K562 (cell line): ENCODE data around the gene AOC3. TPM values are rescaled to one million over a fixed set of nuclear protein-coding genes. Genes with fewer than 3 reads are reported as not detected.

ENCODE experiments used
- BRD4 ChIP-seq: fragments of 200-600 bp; sonication (generic); IDR thresholded peaks from 2 replicates; pipeline ENCODE4 v1.6.1; 2017; ENCODE audit warnings: inconsistent platforms
- CHCHD3 ChIP-seq: fragments of 250-450 bp; sonication (Bioruptor Pico); IDR thresholded peaks from 2 replicates; pipeline ENCODE4 v2.1.2; 2022; ENCODE audit warnings: mild to moderate bottlenecking
- CREB1 ChIP-seq, 2 experiments: sonication (generic) in 1 of 2; formaldehyde crosslinking in 1 of 2; IDR thresholded peaks; 2 replicates each; pipeline versions ENCODE4 v1.6.1 to v1.8.0; 2012 to 2022; ENCODE audit warnings: inconsistent platforms in 1 of 2, mild to moderate bottlenecking in 1 of 2, missing genetic modification reagents in 1 of 2, moderate library complexity in 1 of 2
- FOXP1 ChIP-seq: sonication (generic); formaldehyde crosslinking; IDR thresholded peaks from 2 replicates; pipeline ENCODE4 v1.8.0; 2022; ENCODE audit warnings: mild to moderate bottlenecking, missing genetic modification reagents
- HDGF ChIP-seq: fragments of 450-650 bp; IDR thresholded peaks from 2 replicates; pipeline ENCODE4 v1.6.1; 2016
- MCM3 ChIP-seq: fragments of 450-650 bp; IDR thresholded peaks from 2 replicates; pipeline ENCODE4 v1.6.1; 2016
- MCM7 ChIP-seq, 2 experiments: fragments of 450-650 bp; IDR thresholded peaks; 2 replicates each; pipeline ENCODE4 v1.6.1; 2016 to 2018
- NFIX ChIP-seq: fragments of 250-450 bp; sonication (Bioruptor Pico); IDR thresholded peaks from 2 replicates; pipeline ENCODE4 v1.4.0; 2020; ENCODE audit warnings: low read depth, mild to moderate bottlenecking, moderate library complexity
- SAFB2 ChIP-seq: fragments of 200-400 bp; formaldehyde crosslinking; IDR thresholded peaks from 2 replicates; pipeline ENCODE4 v1.6.1; 2018; ENCODE audit warnings: borderline replicate concordance, low read length, low read depth, moderate library complexity; ENCODE audit not compliant: severe bottlenecking
- ZNF174 ChIP-seq: fragments of 250-450 bp; sonication (Bioruptor Pico); IDR thresholded peaks from 2 replicates; pipeline ENCODE4 v1.4.0; 2020; ENCODE audit warnings: mild to moderate bottlenecking
- ZNF197 ChIP-seq: fragments of 200-800 bp; sonication (Bioruptor generic); IDR thresholded peaks from 2 replicates; pipeline ENCODE4 v1.6.1; 2016; ENCODE audit warnings: low read depth, missing genetic modification characterization, missing compliant biosample characterization
- ZNF239 ChIP-seq: fragments of 250-450 bp; sonication (Bioruptor Pico); IDR thresholded peaks from 2 replicates; pipeline ENCODE4 v1.4.0; 2020; ENCODE audit warnings: mild to moderate bottlenecking
- ZNF431 ChIP-seq: sonication (generic); formaldehyde crosslinking; IDR thresholded peaks from 2 replicates; pipeline ENCODE4 v1.8.0; 2022; ENCODE audit warnings: mild to moderate bottlenecking, missing genetic modification reagents
- ZNF436 ChIP-seq: fragments of 250-450, 450-650 bp; sonication (Bioruptor Pico); formaldehyde crosslinking; IDR thresholded peaks from 2 replicates; pipeline ENCODE4 v1.7.0; 2020; ENCODE audit warnings: mild to moderate bottlenecking
- ZNF583 ChIP-seq: fragments of 250-450 bp; sonication (Bioruptor Pico); IDR thresholded peaks from 2 replicates; pipeline ENCODE4 v1.4.0; 2020
- ZNF644 ChIP-seq: fragments of 200-800 bp; sonication (Bioruptor generic); IDR thresholded peaks from 2 replicates; pipeline ENCODE4 v1.6.1; 2016; ENCODE audit warnings: low read depth, missing genetic modification characterization, missing compliant biosample characterization
- ZNF830 ChIP-seq: fragments of 250-450 bp; sonication (Bioruptor Pico); IDR thresholded peaks from 2 replicates; pipeline ENCODE4 v1.5.0; 2021; ENCODE audit warnings: mild to moderate bottlenecking
- polyA plus RNA-seq, 8 experiments: library from polyadenylated mRNA; depleted of rRNA in 4 of 8; stranded (reverse) in 5 of 8; unstranded in 3 of 8; fragments of >200 nt; fragmentation: Nextera tagmentation in 2 of 8; fragmentation: Illumina TruSeq in 1 of 8; extraction: Ambion mirVana in 2 of 8; extraction: Trizol in 1 of 8; gene quantifications; 2 replicates each; pipeline versions ENCODE4 v1.2.1 to v1.2.3, GENCODE V29; 2011 to 2014; ENCODE audit warnings: inconsistent platforms in 1 of 8, missing spikeins in 1 of 8
- total RNA-seq, 7 experiments: library from RNA; depleted of rRNA in 6 of 7; stranded (reverse); fragments of >200 nt in 6 of 7; fragmentation: Illumina TruSeq in 2 of 7; extraction: Trizol in 2 of 7; gene quantifications; 2 replicates each; pipeline versions ENCODE4 v1.2.1 to v1.2.3, GENCODE V29; 2011 to 2021; ENCODE audit warnings: low replicate concordance in 1 of 7
- TF ChIP-seq, protein P1 (sequence below): fragments of 450-650 bp; formaldehyde crosslinking; IDR thresholded peaks from 2 replicates; pipeline ENCODE4 v1.4.0; 2020; ENCODE audit warnings: mild to moderate bottlenecking, moderate library complexity
- TF ChIP-seq, protein P2 (sequence below): sonication (generic); formaldehyde crosslinking; IDR thresholded peaks from 2 replicates; pipeline ENCODE4 v1.8.0; 2022; ENCODE audit warnings: mild to moderate bottlenecking, missing genetic modification reagents
- TF ChIP-seq, protein P3 (sequence below): fragments of 450-650 bp; conservative IDR thresholded peaks from 2 replicates; pipeline ENCODE4 v1.6.1; 2016; ENCODE audit warnings: missing genetic modification characterization, low read depth, mild to moderate bottlenecking, missing compliant biosample characterization, moderate library complexity
- TF ChIP-seq, protein P4 (sequence below): sonication (generic); formaldehyde crosslinking; IDR thresholded peaks from 2 replicates; pipeline ENCODE4 v1.9.0; 2022; ENCODE audit warnings: mild to moderate bottlenecking, missing genetic modification reagents

AOC3 gene
- total and polyA plus RNA-seq, 9 of the 15 experiments (the other 6 are each of a cell fraction or from before 2014, with no cell fraction given) = 0.09 to 0.42 (median 0.22) TPM; not detected in 3

DNA sequence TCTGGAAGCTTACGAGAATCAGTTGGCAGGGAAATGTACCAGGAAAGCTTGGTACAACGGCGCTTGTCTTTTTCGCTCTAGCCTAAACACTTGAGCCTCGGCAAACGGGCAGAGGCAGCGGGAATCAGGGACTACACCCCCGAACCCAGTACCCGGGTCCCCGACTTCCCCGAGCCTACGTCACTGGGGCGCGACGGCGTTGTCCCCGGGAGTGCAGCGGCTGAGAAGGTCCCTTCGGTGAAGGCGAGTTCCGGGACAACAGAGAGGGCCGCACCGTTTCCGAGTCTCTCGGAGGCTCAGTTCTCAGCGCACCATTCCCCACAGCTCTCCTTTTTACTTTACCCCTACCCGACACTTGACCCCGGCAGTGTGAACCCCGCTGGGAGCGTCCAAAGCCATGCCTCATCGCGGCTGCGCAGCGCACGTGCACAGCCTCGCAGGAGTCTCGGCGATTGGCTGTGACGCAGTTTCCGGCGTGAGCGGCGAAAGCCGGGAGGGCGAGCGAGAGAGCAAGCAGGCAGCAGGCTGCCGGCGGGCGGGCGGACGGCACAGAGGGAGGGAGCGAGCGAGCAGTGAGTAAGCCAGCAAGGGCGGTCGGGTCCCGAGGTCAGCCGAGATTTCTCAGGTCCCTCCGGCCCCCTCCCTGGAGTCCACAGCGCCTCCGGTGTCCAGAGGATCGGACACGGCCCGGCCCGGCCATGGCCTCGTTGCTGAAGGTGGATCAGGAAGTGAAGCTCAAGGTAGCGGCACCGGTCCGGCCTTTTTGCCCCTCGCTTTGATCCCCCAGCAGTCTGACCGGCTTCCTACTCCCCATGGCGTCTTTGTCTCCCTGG, 17.8 kb upstream of the AOC3 start, which contains the start of gene PSME3 (continued):
- TF ChIP-seq, protein P1, sequence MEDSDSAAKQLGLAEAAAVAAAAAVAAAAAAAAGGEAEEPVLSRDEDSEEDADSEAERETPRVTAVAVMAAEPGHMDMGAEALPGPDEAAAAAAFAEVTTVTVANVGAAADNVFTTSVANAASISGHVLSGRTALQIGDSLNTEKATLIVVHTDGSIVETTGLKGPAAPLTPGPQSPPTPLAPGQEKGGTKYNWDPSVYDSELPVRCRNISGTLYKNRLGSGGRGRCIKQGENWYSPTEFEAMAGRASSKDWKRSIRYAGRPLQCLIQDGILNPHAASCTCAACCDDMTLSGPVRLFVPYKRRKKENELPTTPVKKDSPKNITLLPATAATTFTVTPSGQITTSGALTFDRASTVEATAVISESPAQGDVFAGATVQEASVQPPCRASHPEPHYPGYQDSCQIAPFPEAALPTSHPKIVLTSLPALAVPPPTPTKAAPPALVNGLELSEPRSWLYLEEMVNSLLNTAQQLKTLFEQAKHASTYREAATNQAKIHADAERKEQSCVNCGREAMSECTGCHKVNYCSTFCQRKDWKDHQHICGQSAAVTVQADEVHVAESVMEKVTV (CRISPR knock-in tag) = no peak
- TF ChIP-seq ZNF436 (CRISPR knock-in tag) (no peak), CREB1 (IDR thresholded peaks at IDR 0.05) (peak; percentile 96), CREB1 (CRISPR knock-in tag; IDR thresholded peaks at IDR 0.05) (peak; percentile 98), FOXP1 (CRISPR knock-in tag) (peak; percentile 87), MCM7 (IDR thresholded peaks at IDR 0.05) (0 out of 4 replicates have a peak, but pooled peaks of 1 of the 2 experiments have one; percentile 62), NFIX (CRISPR knock-in tag) (no peak), ZNF174 (CRISPR knock-in tag) (no peak), ZNF583 (no peak), MCM3 (no peak), ZNF197 (CRISPR knock-in tag) (no peak), ZNF644 (tag) (no peak), SAFB2 (no peak), CHCHD3 (no peak), HDGF (no peak), BRD4 (peak; percentile 78; the same call in 1 of the 2 replicates), ZNF431 (no peak), ZNF239 (CRISPR knock-in tag) (no peak), ZNF830 (CRISPR knock-in tag) (no peak)
- TF ChIP-seq, protein P2, sequence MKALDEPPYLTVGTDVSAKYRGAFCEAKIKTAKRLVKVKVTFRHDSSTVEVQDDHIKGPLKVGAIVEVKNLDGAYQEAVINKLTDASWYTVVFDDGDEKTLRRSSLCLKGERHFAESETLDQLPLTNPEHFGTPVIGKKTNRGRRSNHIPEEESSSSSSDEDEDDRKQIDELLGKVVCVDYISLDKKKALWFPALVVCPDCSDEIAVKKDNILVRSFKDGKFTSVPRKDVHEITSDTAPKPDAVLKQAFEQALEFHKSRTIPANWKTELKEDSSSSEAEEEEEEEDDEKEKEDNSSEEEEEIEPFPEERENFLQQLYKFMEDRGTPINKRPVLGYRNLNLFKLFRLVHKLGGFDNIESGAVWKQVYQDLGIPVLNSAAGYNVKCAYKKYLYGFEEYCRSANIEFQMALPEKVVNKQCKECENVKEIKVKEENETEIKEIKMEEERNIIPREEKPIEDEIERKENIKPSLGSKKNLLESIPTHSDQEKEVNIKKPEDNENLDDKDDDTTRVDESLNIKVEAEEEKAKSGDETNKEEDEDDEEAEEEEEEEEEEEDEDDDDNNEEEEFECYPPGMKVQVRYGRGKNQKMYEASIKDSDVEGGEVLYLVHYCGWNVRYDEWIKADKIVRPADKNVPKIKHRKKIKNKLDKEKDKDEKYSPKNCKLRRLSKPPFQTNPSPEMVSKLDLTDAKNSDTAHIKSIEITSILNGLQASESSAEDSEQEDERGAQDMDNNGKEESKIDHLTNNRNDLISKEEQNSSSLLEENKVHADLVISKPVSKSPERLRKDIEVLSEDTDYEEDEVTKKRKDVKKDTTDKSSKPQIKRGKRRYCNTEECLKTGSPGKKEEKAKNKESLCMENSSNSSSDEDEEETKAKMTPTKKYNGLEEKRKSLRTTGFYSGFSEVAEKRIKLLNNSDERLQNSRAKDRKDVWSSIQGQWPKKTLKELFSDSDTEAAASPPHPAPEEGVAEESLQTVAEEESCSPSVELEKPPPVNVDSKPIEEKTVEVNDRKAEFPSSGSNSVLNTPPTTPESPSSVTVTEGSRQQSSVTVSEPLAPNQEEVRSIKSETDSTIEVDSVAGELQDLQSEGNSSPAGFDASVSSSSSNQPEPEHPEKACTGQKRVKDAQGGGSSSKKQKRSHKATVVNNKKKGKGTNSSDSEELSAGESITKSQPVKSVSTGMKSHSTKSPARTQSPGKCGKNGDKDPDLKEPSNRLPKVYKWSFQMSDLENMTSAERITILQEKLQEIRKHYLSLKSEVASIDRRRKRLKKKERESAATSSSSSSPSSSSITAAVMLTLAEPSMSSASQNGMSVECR (CRISPR knock-in tag) = peak; percentile 98
- TF ChIP-seq, protein P3, sequence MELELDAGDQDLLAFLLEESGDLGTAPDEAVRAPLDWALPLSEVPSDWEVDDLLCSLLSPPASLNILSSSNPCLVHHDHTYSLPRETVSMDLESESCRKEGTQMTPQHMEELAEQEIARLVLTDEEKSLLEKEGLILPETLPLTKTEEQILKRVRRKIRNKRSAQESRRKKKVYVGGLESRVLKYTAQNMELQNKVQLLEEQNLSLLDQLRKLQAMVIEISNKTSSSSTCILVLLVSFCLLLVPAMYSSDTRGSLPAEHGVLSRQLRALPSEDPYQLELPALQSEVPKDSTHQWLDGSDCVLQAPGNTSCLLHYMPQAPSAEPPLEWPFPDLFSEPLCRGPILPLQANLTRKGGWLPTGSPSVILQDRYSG (tag) = no peak
- TF ChIP-seq, protein P4, sequence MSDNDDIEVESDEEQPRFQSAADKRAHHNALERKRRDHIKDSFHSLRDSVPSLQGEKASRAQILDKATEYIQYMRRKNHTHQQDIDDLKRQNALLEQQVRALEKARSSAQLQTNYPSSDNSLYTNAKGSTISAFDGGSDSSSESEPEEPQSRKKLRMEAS (CRISPR knock-in tag) = peak; percentile 99
